HAP-1 (cell line): ENCODE results near the gene ZNF782.
A peak's percentile ranks its signal among the peaks of the same experiment; 100 is the strongest.
"Not testable (repeated sequence)": the region's sequence is repeated elsewhere in the genome, so short reads cannot be mapped to it uniquely, and the experiment has no call there.

ENCODE experiments used
- DNase-seq, 2 experiments: peaks; one replicate each; pipeline ENCODE4 v3.0.0-alpha.2; 2016 to 2020; ENCODE audit warnings: low spot score in 2 of 2
- H3K27me3 ChIP-seq: fragments of 250-450 bp; sonication (Bioruptor Pico); 2 replicates; pipeline ENCODE4 v1.5.1; 2020; ENCODE audit warnings: low read depth, mild to moderate bottlenecking, moderate library complexity
- H3K36me3 ChIP-seq: fragments of 250-450 bp; sonication (Bioruptor Pico); replicated peaks from 2 replicates; pipeline ENCODE4 v1.5.1; 2020; ENCODE audit warnings: mild to moderate bottlenecking
- H3K4me1 ChIP-seq: fragments of 250-450 bp; sonication (Bioruptor Pico); 2 replicates; pipeline ENCODE4 v1.5.1; 2020; ENCODE audit warnings: mild to moderate bottlenecking
- H3K4me3 ChIP-seq: fragments of 250-450 bp; sonication (Bioruptor Pico); 2 replicates; pipeline ENCODE4 v1.5.1; 2020; ENCODE audit warnings: mild to moderate bottlenecking, moderate library complexity
- H3K9me3 ChIP-seq: fragments of 250-450 bp; sonication (Bioruptor Pico); 2 replicates; pipeline ENCODE4 v1.5.1; 2020; ENCODE audit warnings: mild to moderate bottlenecking, moderate library complexity
- in situ Hi-C: fragments of 300-500 bp; cut with MboI; formaldehyde crosslinking; loops from 3 replicates; pipeline ENCODE4 v1.14.3; 2020; ENCODE audit warnings: low sequenced_read_pairs, inconsistent platforms, mixed read lengths

Gene ZNF782

GRCh38 chr9:96853781-96854650 lies at the start of gene ZNF782:
Gene ZNF782, minus strand, starts transcription at chr9:96854514. Its CDS starts 2,553 bp downstream, at chr9:96851961.
- no peaks in the 10 kb centered on the region for H3K27me3 ChIP-seq
- in situ Hi-C loops: loop anchor here (10.0 kb wide), 1 partner anchor 751 kb away; no protein-coding TSS in a partner anchor
- peak within 1 kb of the TSS; percentile 85 for H3K4me3 ChIP-seq
- peaks cover 4% of the 10 kb centered on the region for H3K9me3 ChIP-seq
- peaks cover 5% of the 10 kb centered on the region; the same call in 1 of the 2 replicates for H3K4me1 ChIP-seq
- H3K36me3 ChIP-seq: no peaks in the 10 kb centered on the region; the same call in 1 of the 2 replicates
- DNase-seq: peak; percentile 96

GRCh38 chr9:96900010-96900409 lies 45.7 kb upstream of the ZNF782 start:
- H3K4me1 ChIP-seq, H3K9me3 ChIP-seq, H3K36me3 ChIP-seq, DNase-seq, in situ Hi-C loops, H3K27me3 ChIP-seq, H3K4me3 ChIP-seq: not testable (repeated sequence)

GRCh38 chr9:96892131-96892530 lies 37.8 kb upstream of the ZNF782 start:
- Histone ChIP-seq H3K27me3 (no peaks in the 10 kb centered on the region), H3K4me3 (no peak overlapping the region), H3K9me3 (no peaks in the 10 kb centered on the region), H3K36me3 (no peaks in the 10 kb centered on the region), H3K4me1 (no peaks in the 10 kb centered on the region)
- DNase-seq: no peak
- in situ Hi-C loops: no loop called here

- no peaks in the 10 kb centered on the region for H3K9me3 ChIP-seq
- no peaks in the 10 kb centered on the region for H3K4me1 ChIP-seq
- in situ Hi-C loops: no loop called here
- H3K36me3 ChIP-seq: no peaks in the 10 kb centered on the region
- H3K27me3 ChIP-seq: no peaks in the 10 kb centered on the region
- H3K4me3 ChIP-seq: no peak overlapping the region
- no peak for DNase-seq
Observed at GRCh38 chr9:96888591-96888990, 34.3 kb upstream of the ZNF782 start.

GRCh38 chr9:96885424-96885823 lies 31.1 kb upstream of the ZNF782 start:
- Histone ChIP-seq H3K4me1 (no peaks in the 10 kb centered on the region), H3K27me3 (no peaks in the 10 kb centered on the region), H3K4me3 (no peak overlapping the region), H3K36me3 (no peaks in the 10 kb centered on the region), H3K9me3 (no peaks in the 10 kb centered on the region)
- in situ Hi-C loops: no loop called here
- DNase-seq: no peak

- DNase-seq: no peak
- in situ Hi-C loops: no loop called here
- no peaks in the 10 kb centered on the region for H3K27me3 ChIP-seq
Observed at GRCh38 chr9:96884443-96884842, 30.1 kb upstream of the ZNF782 start.

GRCh38 chr9:96883922-96884321 lies 29.6 kb upstream of the ZNF782 start:
- no peaks in the 10 kb centered on the region for H3K9me3 ChIP-seq
- no peak overlapping the region for H3K4me3 ChIP-seq
- no peaks in the 10 kb centered on the region for H3K4me1 ChIP-seq
- in situ Hi-C loops: no loop called here
- H3K36me3 ChIP-seq: no peaks in the 10 kb centered on the region
- no peaks in the 10 kb centered on the region for H3K27me3 ChIP-seq
- no peak for DNase-seq

More at GRCh38 chr9:96884443-96884842, 30.1 kb upstream of the ZNF782 start:
- Histone ChIP-seq H3K9me3 (no peaks in the 10 kb centered on the region), H3K4me3 (no peak overlapping the region), H3K4me1 (no peaks in the 10 kb centered on the region), H3K36me3 (no peaks in the 10 kb centered on the region)

GRCh38 chr9:96877269-96877668 lies 23.0 kb upstream of the ZNF782 start:
- Histone ChIP-seq H3K9me3 (no peaks in the 10 kb centered on the region), H3K4me3 (no peak overlapping the region), H3K27me3 (no peaks in the 10 kb centered on the region), H3K4me1 (no peaks in the 10 kb centered on the region), H3K36me3 (no peaks in the 10 kb centered on the region)
- in situ Hi-C loops: no loop called here
- no peak for DNase-seq

- Histone ChIP-seq H3K36me3 (no peaks in the 10 kb centered on the region), H3K4me1 (no peaks in the 10 kb centered on the region), H3K27me3 (no peaks in the 10 kb centered on the region), H3K9me3 (no peaks in the 10 kb centered on the region), H3K4me3 (no peak overlapping the region)
- in situ Hi-C loops: no loop called here
- DNase-seq: no peak
Observed at GRCh38 chr9:96875461-96876142, 21.3 kb upstream of the ZNF782 start.

GRCh38 chr9:96874947-96875460 lies 20.7 kb upstream of the ZNF782 start:
- Histone ChIP-seq H3K27me3 (no peaks in the 10 kb centered on the region), H3K36me3 (no peaks in the 10 kb centered on the region), H3K4me3 (no peak overlapping the region), H3K4me1 (no peaks in the 10 kb centered on the region), H3K9me3 (no peaks in the 10 kb centered on the region)
- DNase-seq: no peak
- in situ Hi-C loops: no loop called here

- no peak for DNase-seq
- in situ Hi-C loops: no loop called here
- no peaks in the 10 kb centered on the region for H3K36me3 ChIP-seq
- no peaks in the 10 kb centered on the region for H3K9me3 ChIP-seq
- no peaks in the 10 kb centered on the region for H3K27me3 ChIP-seq
- no peak overlapping the region for H3K4me3 ChIP-seq
- H3K4me1 ChIP-seq: no peaks in the 10 kb centered on the region
Observed at GRCh38 chr9:96874201-96874785, 20.0 kb upstream of the ZNF782 start.

GRCh38 chr9:96871176-96871575 lies 16.9 kb upstream of the ZNF782 start:
- Histone ChIP-seq H3K9me3 (no peaks in the 10 kb centered on the region), H3K4me3 (no peak overlapping the region), H3K4me1 (no peaks in the 10 kb centered on the region), H3K36me3 (no peaks in the 10 kb centered on the region), H3K27me3 (no peaks in the 10 kb centered on the region)
- no peak for DNase-seq
- in situ Hi-C loops: no loop called here

GRCh38 chr9:96868709-96869108 lies 14.4 kb upstream of the ZNF782 start:
- in situ Hi-C loops: loop anchor here (10.0 kb wide), 1 partner anchor 526 kb away; no protein-coding TSS in a partner anchor
- Histone ChIP-seq H3K9me3 (0 out of 2 replicates have a peak, but pooled peaks cover 2% of the 10 kb centered on the region), H3K36me3 (no peaks in the 10 kb centered on the region)

More at GRCh38 chr9:96868709-96869108, 14.4 kb upstream of the ZNF782 start:
- Histone ChIP-seq H3K27me3 (no peaks in the 10 kb centered on the region), H3K4me3 (no peak overlapping the region), H3K4me1 (no peaks in the 10 kb centered on the region)
- DNase-seq: no peak
